ENCODE measurements around the gene SLCO4A1. TPM values are rescaled to one million over a fixed set of nuclear protein-coding genes. Genes with fewer than 3 reads are reported as not detected.

SLCO4A1 gene
- total RNA-seq, 1 donor from 2014 or later: 63.3 TPM

- Histone ChIP-seq H3K36me3 (no peaks in the 10 kb centered on the region), H3K27me3 (peaks cover 7% of the 10 kb centered on the region), H3K4me3 (no peak overlapping the region), H3K27ac (no peak overlapping the region), H3K4me1 (peaks cover 19% of the 10 kb centered on the region), H3K9me3 (no peaks in the 10 kb centered on the region)
- intact Hi-C loops (cut with DNase I): no loop called here
- no peak for TF ChIP-seq CTCF (IDR thresholded peaks at IDR 0.05)
- no peak for DNase-seq
- no peak for ATAC-seq
Observed at GRCh38 chr20:62608218-62608565, 34.1 kb upstream of the SLCO4A1 start.

GRCh38 chr20:62609279-62609720 is 33.0 kb upstream of the SLCO4A1 start:
- ATAC-seq (no peak), DNase-seq (no peak)
- H3K4me1 ChIP-seq: peaks cover 13% of the 10 kb centered on the region
- TF ChIP-seq CTCF (IDR thresholded peaks at IDR 0.05): no peak
- H3K36me3 ChIP-seq: no peaks in the 10 kb centered on the region
- no peaks in the 10 kb centered on the region for H3K9me3 ChIP-seq
- H3K4me3 ChIP-seq: no peak overlapping the region
- no peak overlapping the region for H3K27ac ChIP-seq
- no peaks in the 10 kb centered on the region for H3K27me3 ChIP-seq
- intact Hi-C loops (cut with DNase I): no loop called here

DNA sequence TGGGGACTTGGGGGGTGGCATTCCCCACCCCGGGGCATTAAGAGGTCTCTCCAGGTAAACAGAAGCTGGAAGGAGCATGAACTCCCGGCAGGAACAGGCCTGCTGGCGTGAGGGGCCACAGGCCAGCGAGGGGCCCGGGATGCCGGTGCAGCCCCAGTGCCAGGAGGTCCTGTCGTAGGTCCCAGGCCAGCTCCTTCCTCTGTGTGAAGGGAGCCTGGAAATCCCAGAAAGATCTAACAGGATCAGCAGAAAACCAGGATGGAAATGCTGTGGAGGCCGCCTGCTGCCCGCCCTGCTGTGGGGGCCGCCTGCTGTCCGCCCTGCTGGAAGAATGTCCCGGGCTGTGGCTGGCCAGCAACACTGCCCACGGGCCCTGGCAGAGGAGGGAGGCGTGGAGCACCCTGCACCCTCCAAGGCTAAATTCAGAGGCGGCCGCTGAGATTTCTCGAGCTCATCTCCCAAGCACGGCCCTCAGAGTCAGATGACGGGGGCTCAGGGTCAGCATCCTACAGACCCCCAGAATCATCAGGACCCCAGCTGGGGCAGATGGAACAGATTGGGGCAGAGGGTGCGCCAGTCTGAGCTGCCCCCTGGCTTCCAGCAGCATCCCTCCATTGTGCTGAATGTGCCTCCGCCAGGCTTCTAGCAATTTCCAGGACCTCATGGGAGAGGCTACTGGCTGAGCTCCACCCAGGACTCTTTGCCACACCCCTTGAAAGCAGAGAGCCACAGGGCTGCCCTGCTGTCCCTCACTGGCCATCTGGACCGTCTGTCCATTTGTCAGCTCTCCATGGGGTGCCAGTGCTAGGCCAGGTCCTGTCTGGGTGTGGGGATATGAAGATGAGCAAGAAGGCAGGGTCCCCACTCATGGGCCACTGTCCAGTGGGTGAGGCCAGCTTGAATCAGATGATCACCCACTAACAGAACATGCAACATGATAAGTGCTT is 32.2 kb upstream of the SLCO4A1 start:
- no peak for ATAC-seq
- no peaks in the 10 kb centered on the region for H3K9me3 ChIP-seq
- H3K27ac ChIP-seq: no peak overlapping the region
- intact Hi-C loops (cut with DNase I): no loop called here
- DNase-seq: no peak
- no peak for TF ChIP-seq CTCF (IDR thresholded peaks at IDR 0.05)
- no peaks in the 10 kb centered on the region for H3K27me3 ChIP-seq
- H3K4me3 ChIP-seq: no peak overlapping the region
- H3K36me3 ChIP-seq: no peaks in the 10 kb centered on the region
- H3K4me1 ChIP-seq: peaks cover 9% of the 10 kb centered on the region

DNA sequence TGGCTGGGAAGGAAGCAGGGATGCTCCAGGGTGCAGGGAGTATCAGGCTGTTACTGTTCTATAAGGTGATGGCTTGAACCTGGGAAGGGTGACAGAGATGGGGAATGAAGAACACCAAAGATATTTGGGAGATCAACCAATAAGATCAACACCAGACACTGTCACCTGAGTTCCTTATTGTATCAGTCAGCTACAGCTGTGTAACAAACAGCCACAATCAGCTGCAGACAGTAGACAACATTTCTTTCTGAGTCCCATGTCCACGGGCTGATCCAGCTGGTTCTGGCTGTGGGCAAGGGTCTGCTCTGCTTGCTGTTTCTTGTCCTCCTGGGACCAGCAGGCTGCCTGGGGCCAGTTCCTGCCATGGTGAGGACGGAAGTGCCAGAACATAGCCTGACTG is 31.3 kb upstream of the SLCO4A1 start:
- Histone ChIP-seq H3K36me3 (no peaks in the 10 kb centered on the region), H3K4me1 (peaks cover 5% of the 10 kb centered on the region), H3K27me3 (no peaks in the 10 kb centered on the region), H3K9me3 (no peaks in the 10 kb centered on the region), H3K4me3 (no peak overlapping the region), H3K27ac (no peak overlapping the region)
- intact Hi-C loops (cut with DNase I): no loop called here
- DNase-seq (no peak), ATAC-seq (no peak)
- no peak for TF ChIP-seq CTCF (IDR thresholded peaks at IDR 0.05)

DNA sequence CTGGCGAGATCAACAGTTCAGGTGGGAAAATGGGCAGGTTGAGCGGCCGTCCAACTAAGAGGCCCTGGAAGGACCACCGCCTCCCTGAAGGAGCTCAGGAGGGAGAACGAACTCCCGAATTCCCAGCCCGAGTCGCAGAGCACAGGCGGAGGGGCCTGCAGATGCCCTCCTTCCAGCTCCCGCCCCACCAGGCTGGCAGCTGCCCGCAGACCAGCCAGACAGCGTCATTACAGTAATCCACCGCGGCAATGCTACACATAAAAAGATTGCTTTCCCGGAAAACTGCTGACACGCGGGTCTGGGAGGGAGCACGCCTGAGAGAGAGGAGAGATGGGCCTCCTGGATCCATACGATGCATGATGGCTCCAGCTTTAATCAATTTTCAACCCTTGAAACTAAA is 30.5 kb upstream of the SLCO4A1 start:
- DNase-seq: no peak
- intact Hi-C loops (cut with DNase I): no loop called here

More for the DNA sequence above, 30.5 kb upstream of the SLCO4A1 start:
- Histone ChIP-seq H3K27me3 (no peaks in the 10 kb centered on the region), H3K4me1 (peaks cover 5% of the 10 kb centered on the region), H3K36me3 (no peaks in the 10 kb centered on the region), H3K4me3 (no peak overlapping the region), H3K27ac (no peak overlapping the region), H3K9me3 (no peaks in the 10 kb centered on the region)
- TF ChIP-seq CTCF (IDR thresholded peaks at IDR 0.05): no peak
- ATAC-seq: no peak

Measured in upper lobe of right lung (tissue), 1 donor.